Measurements from ENCODE around the gene ARFGAP2. TPM values are rescaled to one million over a fixed set of nuclear protein-coding genes. Genes with fewer than 3 reads are reported as not detected.

The ARFGAP2 gene
- total and polyA plus RNA-seq, 9 donors, result 41.5 to 94.9 (median 74.2) TPM

DNA sequence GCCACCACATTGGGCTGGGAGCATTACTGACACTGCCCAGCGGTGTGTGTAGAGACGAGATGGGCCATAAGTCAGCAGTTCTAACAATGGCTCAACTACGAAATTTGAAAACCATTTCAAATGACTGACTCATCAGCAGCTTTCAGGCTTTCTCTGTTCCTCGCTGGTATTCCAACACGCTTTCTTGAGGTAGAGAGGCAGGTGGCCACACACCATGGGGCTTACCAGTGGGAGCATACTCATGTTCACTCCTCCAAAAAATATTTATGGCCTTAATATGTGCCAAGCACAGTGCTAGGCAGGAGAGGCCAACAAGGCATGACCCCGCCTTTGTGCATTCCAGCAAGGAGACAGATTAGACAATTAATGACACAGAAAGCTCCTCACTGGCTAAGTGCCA is 20.3 kb downstream of the ARFGAP2 start:
- H3K4me3 ChIP-seq, result no peak overlapping the region
- WGBS, 3 donors, result 86 to 95% (median 91%) methylated on average over 6 of the region's 6 CpGs
- H3K36me3 ChIP-seq, result no peaks in the 10 kb centered on the region
- H3K4me1 ChIP-seq (ENCODE audit: insufficient read depth), result peaks cover 3% of the 10 kb centered on the region
- no peak overlapping the region for H3K27ac ChIP-seq
- TF ChIP-seq POLR2A (IDR thresholded peaks at IDR 0.05) (no peak), EP300 (IDR thresholded peaks at IDR 0.05) (no peak)
- TF ChIP-seq, protein P1, sequence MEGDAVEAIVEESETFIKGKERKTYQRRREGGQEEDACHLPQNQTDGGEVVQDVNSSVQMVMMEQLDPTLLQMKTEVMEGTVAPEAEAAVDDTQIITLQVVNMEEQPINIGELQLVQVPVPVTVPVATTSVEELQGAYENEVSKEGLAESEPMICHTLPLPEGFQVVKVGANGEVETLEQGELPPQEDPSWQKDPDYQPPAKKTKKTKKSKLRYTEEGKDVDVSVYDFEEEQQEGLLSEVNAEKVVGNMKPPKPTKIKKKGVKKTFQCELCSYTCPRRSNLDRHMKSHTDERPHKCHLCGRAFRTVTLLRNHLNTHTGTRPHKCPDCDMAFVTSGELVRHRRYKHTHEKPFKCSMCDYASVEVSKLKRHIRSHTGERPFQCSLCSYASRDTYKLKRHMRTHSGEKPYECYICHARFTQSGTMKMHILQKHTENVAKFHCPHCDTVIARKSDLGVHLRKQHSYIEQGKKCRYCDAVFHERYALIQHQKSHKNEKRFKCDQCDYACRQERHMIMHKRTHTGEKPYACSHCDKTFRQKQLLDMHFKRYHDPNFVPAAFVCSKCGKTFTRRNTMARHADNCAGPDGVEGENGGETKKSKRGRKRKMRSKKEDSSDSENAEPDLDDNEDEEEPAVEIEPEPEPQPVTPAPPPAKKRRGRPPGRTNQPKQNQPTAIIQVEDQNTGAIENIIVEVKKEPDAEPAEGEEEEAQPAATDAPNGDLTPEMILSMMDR (IDR thresholded peaks at IDR 0.05), result no peak
- no peaks in the 10 kb centered on the region for H3K27me3 ChIP-seq
- DNase-seq, result peak in 1 of 5 donors; percentile 14
- no peaks in the 10 kb centered on the region for H3K9me3 ChIP-seq
- intact Hi-C loops (cut with DNase I), result loop anchor here in 1 of 4 donors (5.0 kb wide), 1 partner anchor 269 kb away; no protein-coding TSS in a partner anchor

DNA sequence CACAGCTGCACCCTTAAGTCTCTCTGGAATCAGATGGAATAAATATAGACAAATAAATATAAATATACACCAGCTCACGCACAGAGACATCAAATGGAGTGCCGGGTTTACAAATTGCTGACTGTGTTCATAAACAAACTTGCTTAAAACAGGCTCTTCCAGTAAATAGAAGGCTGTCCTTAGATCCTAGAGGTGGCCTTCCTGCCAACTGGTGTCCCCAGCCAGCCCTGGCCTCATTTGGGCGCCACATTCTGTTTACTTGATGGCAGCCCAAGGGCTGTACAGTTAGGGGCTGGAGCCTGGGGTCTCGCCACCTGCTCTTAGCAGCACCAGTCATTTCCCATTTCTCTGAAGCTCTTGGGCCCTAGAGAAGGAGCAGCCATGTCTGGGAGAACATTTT is 20.8 kb downstream of the ARFGAP2 start:
- WGBS, 3 donors, result 85 to 96% (median 88%) methylated on average over 4 of the region's 4 CpGs
- TF ChIP-seq, protein P1 (IDR thresholded peaks at IDR 0.05), result no peak
- TF ChIP-seq EP300 (IDR thresholded peaks at IDR 0.05), result no peak
- no peak for TF ChIP-seq POLR2A (IDR thresholded peaks at IDR 0.05)
- Histone ChIP-seq H3K4me1 (ENCODE audit: insufficient read depth) (peaks cover 3% of the 10 kb centered on the region), H3K4me3 (no peak overlapping the region), H3K27ac (no peak overlapping the region), H3K36me3 (no peaks in the 10 kb centered on the region), H3K9me3 (no peaks in the 10 kb centered on the region), H3K27me3 (no peaks in the 10 kb centered on the region)
- DNase-seq, result peak in 1 of 5 donors; percentile 16
- intact Hi-C loops (cut with DNase I), result loop anchor here in 2 of 4 donors (2.0 to 5.0 kb wide), 2 partner anchors 267 to 269 kb away; no protein-coding TSS in a partner anchor

DNA sequence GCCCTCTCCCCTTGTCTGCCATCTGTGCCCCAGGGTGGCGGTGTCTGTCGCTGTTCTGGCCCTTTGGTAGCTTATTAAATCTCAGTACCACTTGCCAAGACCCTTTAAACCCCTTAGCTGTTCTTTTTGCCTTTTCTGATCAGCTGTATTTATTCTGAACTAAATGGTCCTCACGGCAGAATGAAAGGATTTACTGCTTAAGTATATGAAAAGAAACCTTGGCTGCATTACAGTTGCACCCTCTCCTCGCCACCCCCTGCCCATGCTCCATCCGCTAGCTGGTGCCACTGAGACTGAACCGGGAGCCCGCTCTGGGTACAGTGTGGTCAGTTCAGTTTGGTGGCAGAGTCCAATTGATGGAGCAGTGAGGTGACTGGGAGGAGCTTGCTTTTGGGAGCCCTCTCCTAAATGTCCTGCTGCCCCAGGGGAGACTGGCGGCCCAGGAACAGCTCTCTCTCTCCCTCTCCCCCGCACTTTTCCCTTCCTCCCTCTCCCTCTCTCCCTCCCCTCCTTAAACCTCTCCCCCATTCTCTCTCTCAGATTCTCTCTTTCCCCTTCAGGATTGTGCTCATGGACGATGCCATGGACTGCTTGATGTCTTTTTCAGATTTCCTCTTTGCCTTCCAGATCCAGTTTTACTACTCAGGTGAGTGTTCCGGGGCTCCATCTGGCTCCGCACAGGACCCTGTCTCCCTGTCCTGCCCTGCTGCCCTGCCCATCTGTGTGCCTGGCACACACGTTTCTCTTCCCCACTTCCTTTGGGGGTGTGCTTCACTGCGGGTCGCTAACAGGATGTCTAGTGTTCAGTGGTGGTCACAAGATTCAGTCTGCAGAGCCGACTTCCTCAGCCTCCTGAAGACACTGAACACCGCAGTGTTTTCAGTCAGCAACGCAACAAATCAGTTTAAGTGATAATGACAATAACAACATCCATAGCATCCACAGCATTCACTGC is 21.8 kb downstream of the ARFGAP2 start:
- no peak for DNase-seq
- intact Hi-C loops (cut with DNase I), result loop anchor here in 2 of 4 donors (2.0 to 5.0 kb wide), 2 partner anchors 266 to 268 kb away; no protein-coding TSS in a partner anchor

More for the DNA sequence above, 21.8 kb downstream of the ARFGAP2 start:
- TF ChIP-seq POLR2A (IDR thresholded peaks at IDR 0.05), result no peak
- TF ChIP-seq, protein P1 (IDR thresholded peaks at IDR 0.05), result no peak
- no peak overlapping the region for H3K27ac ChIP-seq
- H3K36me3 ChIP-seq, result no peaks in the 10 kb centered on the region
- H3K27me3 ChIP-seq, result no peaks in the 10 kb centered on the region
- H3K4me3 ChIP-seq, result no peak overlapping the region
- whole genome bisulfite sequencing, 3 donors, result 68 to 75% (median 70%) methylated on average over 18 of the region's 18 CpGs
- peaks cover 3% of the 10 kb centered on the region for H3K4me1 ChIP-seq (ENCODE audit: insufficient read depth)
- no peaks in the 10 kb centered on the region for H3K9me3 ChIP-seq
